LNCAP (cell line): ENCODE measurements around the gene ARHGAP10.

Experiments used
- CTCF ChIP-seq: fragments of 450-650 bp; IDR thresholded peaks from 2 replicates; pipeline ENCODE4 v1.5.1; 2017; ENCODE audit warnings: mild to moderate bottlenecking

The ARHGAP10 gene

DNA sequence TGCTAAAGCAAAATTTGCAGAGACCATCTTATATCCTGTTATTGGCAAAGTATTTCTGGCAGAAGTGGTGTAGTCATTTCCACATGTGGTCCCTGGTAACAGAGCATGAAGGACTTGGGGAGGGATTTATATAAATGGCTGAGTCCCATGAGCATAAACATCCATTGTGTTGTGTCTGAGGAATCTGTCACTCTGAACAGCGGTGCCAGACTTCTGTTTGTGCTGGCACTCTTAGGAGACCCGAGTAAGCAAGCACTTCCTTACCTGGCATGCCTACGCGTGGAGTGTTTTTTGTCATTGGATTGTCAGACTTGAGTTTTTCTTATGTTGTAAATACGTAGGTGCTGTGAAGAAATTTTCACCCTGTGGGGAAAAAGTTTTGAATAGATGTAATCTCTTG, 285.9 kb downstream of the ARHGAP10 start:
- no peak for TF ChIP-seq CTCF

DNA sequence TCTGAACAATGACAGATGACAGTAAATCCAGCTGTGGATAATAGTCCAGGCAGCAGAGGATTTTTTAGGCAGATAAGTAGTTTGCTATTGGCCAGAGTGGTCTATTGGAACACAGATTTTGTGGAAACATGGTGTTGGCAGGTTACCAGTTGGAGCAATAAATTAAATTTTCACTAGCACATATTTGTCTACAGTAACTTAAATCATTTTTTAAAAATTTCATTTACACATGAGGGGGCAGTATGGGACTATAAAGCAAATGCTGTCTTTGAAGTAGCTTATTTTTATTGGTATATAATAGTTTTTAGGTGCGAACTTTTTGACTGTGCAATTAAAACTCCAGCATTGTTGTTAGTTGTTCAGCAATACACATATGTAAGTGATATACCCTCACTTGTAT, 289.8 kb downstream of the ARHGAP10 start:
- TF ChIP-seq CTCF: no peak

- no peak for TF ChIP-seq CTCF
Measured at GRCh38 chr4:148022975-148023374, 291.1 kb downstream of the ARHGAP10 start.

DNA sequence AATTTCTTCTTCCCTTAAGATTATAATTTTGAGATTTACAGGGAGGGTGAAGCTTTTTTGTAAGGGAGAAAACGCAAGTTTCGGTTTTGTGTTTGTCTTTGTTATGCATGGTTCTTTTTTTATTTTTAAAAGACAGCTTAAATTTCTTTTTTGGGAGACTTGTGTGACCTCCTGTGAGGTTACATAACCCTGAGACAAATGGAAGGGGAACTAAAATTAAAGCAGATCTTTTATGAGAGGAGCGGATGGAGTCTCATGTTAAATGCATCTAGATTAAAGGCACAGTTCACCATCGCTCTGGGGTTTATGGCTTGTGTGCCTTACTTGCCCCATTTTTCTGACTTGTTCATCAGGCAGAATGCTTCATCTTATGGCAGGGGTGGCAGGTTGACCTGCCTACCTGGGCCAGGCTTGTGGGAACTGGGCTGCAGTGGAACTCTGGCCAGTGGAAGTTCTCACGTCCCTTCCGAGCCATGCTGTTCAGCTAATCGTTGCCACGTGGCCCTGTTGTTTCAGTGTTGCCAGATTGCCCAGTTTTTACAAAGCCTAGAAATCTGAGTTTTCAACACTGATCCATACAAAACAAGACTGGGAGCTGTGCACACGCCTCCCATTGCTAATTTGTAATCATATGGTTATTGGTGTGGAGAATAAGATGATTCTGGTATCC, 291.8 kb downstream of the ARHGAP10 start:
- TF ChIP-seq CTCF: no peak

DNA sequence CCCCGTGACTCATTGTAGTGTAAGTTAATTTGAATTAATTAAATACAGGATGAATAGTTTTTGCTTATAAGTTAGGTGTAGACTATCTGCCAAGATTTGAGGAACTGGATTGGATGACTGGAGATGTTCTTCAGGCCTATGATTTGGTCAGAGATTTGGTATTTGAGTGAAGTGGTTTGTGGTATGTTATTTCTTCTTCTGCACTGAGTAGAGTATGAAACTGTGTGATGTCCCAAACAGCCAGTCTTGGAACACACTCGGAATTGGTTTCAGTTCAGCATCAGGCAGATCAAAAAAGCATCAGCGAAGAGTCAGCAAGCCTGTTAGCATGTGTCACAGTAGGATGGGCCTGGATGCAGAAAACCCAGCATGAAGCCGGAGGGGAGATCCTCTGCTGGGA, 294.1 kb downstream of the ARHGAP10 start:
- no peak for TF ChIP-seq CTCF

- TF ChIP-seq CTCF: no peak
Measured at GRCh38 chr4:148027201-148027600, 295.3 kb downstream of the ARHGAP10 start.

GRCh38 chr4:148029781-148030180, 297.9 kb downstream of the ARHGAP10 start:
- TF ChIP-seq CTCF: no peak
